Keratinocyte (primary cell): Measurements from ENCODE around the gene TUFT1. TPM values are rescaled to one million over a fixed set of nuclear protein-coding genes. Genes with fewer than 3 reads are reported as not detected.
A peak's percentile ranks its signal among the peaks of the same experiment; 100 is the strongest.
"Not testable (repeated sequence)": the region's sequence is repeated elsewhere in the genome, so short reads cannot be mapped to it uniquely, and the experiment has no call there.

Source experiments
- DNase-seq: peaks from one replicate; pipeline ENCODE4 v3.0.0-alpha.2; 2011; ENCODE audit warnings: low read depth, missing footprints, low spot score
- FAIRE-seq: peaks from 2 replicates; lab custom pipeline; 2011; peaks lifted over from hg19 to GRCh38; lab: Jason Lieb, UNC
- H2AFZ ChIP-seq: 2 replicates; pipeline ENCODE4 v1.6.0; 2012; ENCODE audit warnings: low read length, control low read depth, inconsistent platforms; ENCODE audit not compliant: control insufficient read depth
- H3K27ac ChIP-seq: 2 replicates; pipeline ENCODE4 v1.5.1; 2011; ENCODE audit warnings: low read length; ENCODE audit not compliant: control insufficient read depth, insufficient read depth
- H3K27me3 ChIP-seq: 3 replicates; pipeline ENCODE4 v1.6.0; 2011; ENCODE audit warnings: low read length; ENCODE audit not compliant: control insufficient read depth, insufficient read depth; ENCODE audit errors: extremely low read depth
- H3K36me3 ChIP-seq, 2 experiments: 2 replicates in 1 of 2; 3 replicates in 1 of 2; pipeline ENCODE4 v1.5.1; 2011; ENCODE audit warnings: low read length in 2 of 2, mild to moderate bottlenecking in 1 of 2; ENCODE audit not compliant: control insufficient read depth in 2 of 2, insufficient read depth in 2 of 2; ENCODE audit errors: extremely low read depth in 1 of 2
- H3K4me1 ChIP-seq: 3 replicates; pipeline ENCODE4 v1.5.1; 2011; ENCODE audit warnings: low read length; ENCODE audit not compliant: control insufficient read depth, insufficient read depth; ENCODE audit errors: extremely low read depth
- H3K4me2 ChIP-seq: 3 replicates; pipeline ENCODE4 v1.6.0; 2011; ENCODE audit warnings: low read depth, low read length; ENCODE audit not compliant: control insufficient read depth, insufficient read depth; ENCODE audit errors: extremely low read depth
- H3K4me3 ChIP-seq, 3 experiments: fragments of 200-600 bp in 1 of 3; sonication (generic) in 1 of 3; 2 replicates in 2 of 3; 3 replicates in 1 of 3; pipeline ENCODE4 v1.5.1; 2011 to 2016; ENCODE audit warnings: low read length in 3 of 3, mild to moderate bottlenecking in 3 of 3, control low read depth in 2 of 3, inconsistent platforms in 1 of 3, low read depth in 1 of 3, mixed read lengths in 1 of 3, mixed run types in 1 of 3, moderate library complexity in 1 of 3; ENCODE audit not compliant: control insufficient read depth in 2 of 3, insufficient read depth in 2 of 3; ENCODE audit errors: extremely low read depth in 1 of 3
- H3K79me2 ChIP-seq: 2 replicates; pipeline ENCODE4 v1.6.0; 2012; ENCODE audit warnings: low read length; ENCODE audit not compliant: control insufficient read depth, insufficient read depth
- H3K9ac ChIP-seq: 3 replicates; pipeline ENCODE4 v1.6.0; 2011; ENCODE audit warnings: low read length; ENCODE audit not compliant: control insufficient read depth, insufficient read depth; ENCODE audit errors: extremely low read depth
- H3K9me1 ChIP-seq: 3 replicates; pipeline ENCODE4 v1.6.0; 2011; ENCODE audit warnings: low read length; ENCODE audit not compliant: control insufficient read depth, insufficient read depth; ENCODE audit errors: extremely low read depth
- H3K9me3 ChIP-seq: 2 replicates; pipeline ENCODE4 v1.5.1; 2012; ENCODE audit warnings: low read depth, low read length; ENCODE audit not compliant: control insufficient read depth
- H4K20me1 ChIP-seq: 3 replicates; pipeline ENCODE4 v1.6.0; 2011; ENCODE audit warnings: low read length; ENCODE audit not compliant: control insufficient read depth, insufficient read depth; ENCODE audit errors: extremely low read depth
- EZH2 ChIP-seq: IDR thresholded peaks from one replicate; pipeline ENCODE4 v1.6.1; 2012; ENCODE audit warnings: inconsistent platforms, mild to moderate bottlenecking, low read length, moderate library complexity
- dilution Hi-C: fragments of 300-500 bp; cut with MboI; formaldehyde crosslinking; loops from one replicate; pipeline ENCODE4 v1.7.0; 2020; ENCODE audit warnings: low sequenced_read_pairs; ENCODE audit not compliant: extremely low pct_ligation_motif_present
- polyA plus RNA-seq, 5 experiments: library from polyadenylated mRNA; depleted of rRNA in 3 of 5; stranded (reverse) in 3 of 5; stranded (forward) in 1 of 5; unstranded in 1 of 5; fragments of >200 nt; gene quantifications; 1 replicate in 1 of 5; 2 replicates in 3 of 5; 3 replicates in 1 of 5; pipeline versions ENCODE4 v1.2.1 to v1.2.3, GENCODE V29; 2011 to 2012; ENCODE audit warnings: missing spikeins in 2 of 5, low read depth in 1 of 5, low replicate concordance in 1 of 5
- TF ChIP-seq, protein P1 (sequence below), 3 experiments: IDR thresholded peaks in 1 of 3; conservative IDR thresholded peaks in 1 of 3; optimal IDR thresholded peaks in 1 of 3; 2 replicates in 2 of 3; 3 replicates in 1 of 3; pipeline versions ENCODE3 to v1.5.1; 2011; ENCODE audit warnings: low read length in 3 of 3, mild to moderate bottlenecking in 3 of 3, moderate library complexity in 2 of 3, control low read depth in 1 of 3, inconsistent platforms in 1 of 3; ENCODE audit not compliant: insufficient read depth in 2 of 3; ENCODE audit errors: extremely low read depth in 1 of 3

Gene TUFT1
- polyA plus RNA-seq, 1 donor (not counting 4 experiments of a cell fraction or from before 2014, with no cell fraction given): 70.0 TPM

DNA sequence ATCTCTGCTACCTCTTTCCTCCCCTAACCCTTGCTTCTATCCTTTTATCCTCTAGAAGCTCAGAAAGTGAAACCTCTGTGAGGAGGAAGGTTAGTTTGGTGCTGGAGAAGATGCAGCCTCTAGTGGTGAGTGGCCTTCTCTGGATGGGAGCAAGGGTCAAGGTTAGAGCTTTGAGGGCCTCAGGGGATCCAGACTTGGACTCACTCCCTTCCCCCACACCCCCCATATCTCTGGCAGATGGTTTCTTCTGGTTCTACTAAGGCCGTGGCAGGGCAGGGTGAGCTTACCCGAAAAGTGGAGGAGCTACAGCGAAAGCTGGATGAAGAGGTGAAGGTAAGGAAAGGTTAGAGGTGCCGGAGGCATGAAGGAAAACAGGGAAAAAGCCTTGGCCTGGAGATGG, 19.8 kb upstream of the TUFT1 start:
- no peak overlapping the region for H2AFZ ChIP-seq

GRCh38 chr1:151522427-151522826, 17.7 kb upstream of the TUFT1 start:
- DNase-seq, H2AFZ ChIP-seq, H3K36me3 ChIP-seq, dilution Hi-C loops, H3K9ac ChIP-seq, H3K4me2 ChIP-seq, H3K9me1 ChIP-seq, H3K27me3 ChIP-seq, H4K20me1 ChIP-seq, FAIRE-seq, H3K4me3 ChIP-seq, H3K9me3 ChIP-seq, H3K4me1 ChIP-seq, H3K27ac ChIP-seq, H3K79me2 ChIP-seq: not testable (repeated sequence)

More for the DNA sequence above, 19.8 kb upstream of the TUFT1 start:
- no peaks in the 10 kb centered on the region for H3K27me3 ChIP-seq
- FAIRE-seq (no peak), DNase-seq (no peak)
- peaks cover 4% of the 10 kb centered on the region for H3K9me1 ChIP-seq
- dilution Hi-C loops: no loop called here
- H4K20me1 ChIP-seq: no peaks in the 10 kb centered on the region
- no peaks in the 10 kb centered on the region for H3K9me3 ChIP-seq
- H3K36me3 ChIP-seq: peaks cover 3 to 4% of the 10 kb centered on the region in 2 experiments
- H3K27ac ChIP-seq: no peak overlapping the region
- H3K9ac ChIP-seq: no peak overlapping the region
- H3K4me2 ChIP-seq: no peak overlapping the region
- no peak for TF ChIP-seq EZH2
- TF ChIP-seq, protein P1, sequence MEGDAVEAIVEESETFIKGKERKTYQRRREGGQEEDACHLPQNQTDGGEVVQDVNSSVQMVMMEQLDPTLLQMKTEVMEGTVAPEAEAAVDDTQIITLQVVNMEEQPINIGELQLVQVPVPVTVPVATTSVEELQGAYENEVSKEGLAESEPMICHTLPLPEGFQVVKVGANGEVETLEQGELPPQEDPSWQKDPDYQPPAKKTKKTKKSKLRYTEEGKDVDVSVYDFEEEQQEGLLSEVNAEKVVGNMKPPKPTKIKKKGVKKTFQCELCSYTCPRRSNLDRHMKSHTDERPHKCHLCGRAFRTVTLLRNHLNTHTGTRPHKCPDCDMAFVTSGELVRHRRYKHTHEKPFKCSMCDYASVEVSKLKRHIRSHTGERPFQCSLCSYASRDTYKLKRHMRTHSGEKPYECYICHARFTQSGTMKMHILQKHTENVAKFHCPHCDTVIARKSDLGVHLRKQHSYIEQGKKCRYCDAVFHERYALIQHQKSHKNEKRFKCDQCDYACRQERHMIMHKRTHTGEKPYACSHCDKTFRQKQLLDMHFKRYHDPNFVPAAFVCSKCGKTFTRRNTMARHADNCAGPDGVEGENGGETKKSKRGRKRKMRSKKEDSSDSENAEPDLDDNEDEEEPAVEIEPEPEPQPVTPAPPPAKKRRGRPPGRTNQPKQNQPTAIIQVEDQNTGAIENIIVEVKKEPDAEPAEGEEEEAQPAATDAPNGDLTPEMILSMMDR (optimal IDR thresholded peaks at IDR 0.05 in 1 of 3, IDR thresholded peaks at IDR 0.05 in 1 of 3, conservative IDR thresholded peaks at IDR 0.05 in 1 of 3; ENCODE audit: extremely low read depth in 1 of 3, insufficient read depth in 2 of 3, low read length in 3 of 3): peak in 1 of 3 experiments; percentile 16
- H3K4me1 ChIP-seq: peaks cover 11% of the 10 kb centered on the region
- H3K4me3 ChIP-seq: no peak overlapping the region
- no peaks in the 10 kb centered on the region for H3K79me2 ChIP-seq

DNA sequence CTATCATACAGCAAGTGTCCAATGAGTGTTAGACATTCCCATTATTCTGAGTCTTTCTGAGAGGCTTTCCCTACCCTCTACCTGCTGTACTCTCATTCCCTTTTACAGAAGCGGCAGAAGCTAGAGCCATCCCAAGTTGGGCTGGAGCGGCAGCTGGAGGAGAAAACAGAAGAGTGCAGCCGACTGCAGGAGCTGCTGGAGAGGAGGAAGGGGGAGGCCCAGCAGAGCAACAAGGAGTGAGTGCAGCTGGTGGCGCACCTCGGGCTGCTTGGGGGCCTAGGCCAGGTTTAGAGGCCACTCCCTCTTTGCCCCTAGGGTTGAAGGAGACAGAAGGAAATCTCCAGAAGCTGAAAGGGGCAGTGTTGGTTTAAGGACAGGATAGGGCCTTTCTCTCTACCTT, 16.8 kb upstream of the TUFT1 start:
- H3K4me1 ChIP-seq: no peaks in the 10 kb centered on the region
- TF ChIP-seq EZH2: no peak
- TF ChIP-seq, protein P1 (optimal IDR thresholded peaks at IDR 0.05 in 1 of 3, IDR thresholded peaks at IDR 0.05 in 1 of 3, conservative IDR thresholded peaks at IDR 0.05 in 1 of 3; ENCODE audit: extremely low read depth in 1 of 3, insufficient read depth in 2 of 3, low read length in 3 of 3): no peak
- no peaks in the 10 kb centered on the region for H3K9me3 ChIP-seq
- H3K4me2 ChIP-seq: no peak overlapping the region
- H3K36me3 ChIP-seq: peaks cover 3 to 7% of the 10 kb centered on the region in 2 experiments
- H3K27me3 ChIP-seq: no peaks in the 10 kb centered on the region
- dilution Hi-C loops: no loop called here
- no peak for FAIRE-seq
- DNase-seq: no peak
- H2AFZ ChIP-seq: no peak overlapping the region
- H3K79me2 ChIP-seq: no peaks in the 10 kb centered on the region
- H3K4me3 ChIP-seq: no peak overlapping the region
- H3K27ac ChIP-seq: no peak overlapping the region
- H3K9me1 ChIP-seq: peaks cover 2% of the 10 kb centered on the region
- no peaks in the 10 kb centered on the region for H4K20me1 ChIP-seq
- no peak overlapping the region for H3K9ac ChIP-seq
